Measurements from ENCODE around the gene PEX5.

PEX5 gene

DNA sequence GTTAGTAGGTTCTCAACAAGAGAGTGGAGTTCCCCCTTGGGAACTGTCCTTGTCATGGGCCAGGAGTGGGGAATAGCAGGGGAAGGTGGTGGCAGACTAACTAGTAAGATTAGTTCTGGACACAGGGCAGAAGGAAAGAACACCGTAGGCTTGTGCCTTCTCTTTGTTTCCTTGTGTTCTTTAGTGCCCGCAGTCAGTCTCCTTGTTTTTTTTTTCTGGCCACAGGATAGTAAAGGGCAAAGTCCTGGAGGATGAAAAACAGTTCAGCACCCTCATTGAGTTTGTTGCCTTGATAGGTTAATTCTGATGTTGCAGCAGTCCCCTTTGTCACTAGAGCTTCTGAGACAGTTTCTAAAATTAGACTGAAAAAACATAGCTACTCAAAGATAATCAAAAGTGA, 8.4 kb downstream of the PEX5 start:
- DNase-seq (ENCODE audit: extremely low read depth, low read depth), result no peak
- no peak overlapping the region for H3K4me3 ChIP-seq (replicated peaks; ENCODE audit: low read depth, low read length)
- no peak for TF ChIP-seq CTCF (IDR thresholded peaks at IDR 0.05; ENCODE audit: low read depth, low read length, missing control alignments)

GRCh38 chr12:7203109-7203508, 13.6 kb downstream of the PEX5 start:
- TF ChIP-seq CTCF (IDR thresholded peaks at IDR 0.05; ENCODE audit: low read depth, low read length, missing control alignments), result no peak
- no peak overlapping the region for H3K4me3 ChIP-seq (replicated peaks; ENCODE audit: low read depth, low read length)
- no peak for DNase-seq (ENCODE audit: extremely low read depth, low read depth)

- no peak for DNase-seq (ENCODE audit: extremely low read depth, low read depth)
- no peak overlapping the region for H3K4me3 ChIP-seq (replicated peaks; ENCODE audit: low read depth, low read length)
- TF ChIP-seq CTCF (IDR thresholded peaks at IDR 0.05; ENCODE audit: low read depth, low read length, missing control alignments), result no peak
These were observed 15.6 kb downstream of the PEX5 start for GRCh38 chr12:7205091-7205490.

- TF ChIP-seq CTCF (IDR thresholded peaks at IDR 0.05; ENCODE audit: low read depth, low read length, missing control alignments), result no peak
- H3K4me3 ChIP-seq (replicated peaks; ENCODE audit: low read depth, low read length), result no peak overlapping the region
- DNase-seq (ENCODE audit: extremely low read depth, low read depth), result no peak
These were observed 17.2 kb downstream of the PEX5 start for GRCh38 chr12:7206691-7207090.

- H3K4me3 ChIP-seq (replicated peaks; ENCODE audit: low read depth, low read length), result no peak overlapping the region
- TF ChIP-seq CTCF (IDR thresholded peaks at IDR 0.05; ENCODE audit: low read depth, low read length, missing control alignments), result no peak
- DNase-seq (ENCODE audit: extremely low read depth, low read depth), result no peak
These were observed 18.6 kb downstream of the PEX5 start for GRCh38 chr12:7207866-7208625.

- no peak for DNase-seq (ENCODE audit: extremely low read depth, low read depth)
- no peak for TF ChIP-seq CTCF (IDR thresholded peaks at IDR 0.05; ENCODE audit: low read depth, low read length, missing control alignments)
- no peak overlapping the region for H3K4me3 ChIP-seq (replicated peaks; ENCODE audit: low read depth, low read length)
These were observed 20.5 kb downstream of the PEX5 start for GRCh38 chr12:7209958-7210357.

Measured in HFF-Myc (cell line).